ENCODE measurements around the gene EMILIN1.

EMILIN1 gene

GRCh38 chr2:27058210-27058609 lies 20.2 kb upstream of the EMILIN1 start:
- Histone ChIP-seq H3K27ac (ENCODE audit: low read length) (no peak overlapping the region), H3K9me3 (ENCODE audit: control insufficient read depth in 1 of 2, low read length in 2 of 2) (no peaks in the 10 kb centered on the region), H3K36me3 (ENCODE audit: control insufficient read depth in 1 of 2, insufficient read depth in 2 of 2, low read length in 2 of 2) (peaks cover 41 to 64% of the 10 kb centered on the region in 2 donors), H3K4me1 (ENCODE audit: control insufficient read depth in 1 of 2, insufficient read depth in 2 of 2, low read length in 2 of 2) (peaks cover 0 to 4% of the 10 kb centered on the region in 2 donors), H3K27me3 (ENCODE audit: low read depth, low read length) (no peaks in the 10 kb centered on the region), H3K4me3 (ENCODE audit: low read depth in 1 of 2, low read length in 2 of 2) (no peak overlapping the region)

- no peak overlapping the region for H3K27ac ChIP-seq (ENCODE audit: low read length)
- H3K4me3 ChIP-seq (ENCODE audit: low read depth in 1 of 2, low read length in 2 of 2): no peak overlapping the region
- peaks cover 34 to 54% of the 10 kb centered on the region in 2 donors for H3K36me3 ChIP-seq (ENCODE audit: control insufficient read depth in 1 of 2, insufficient read depth in 2 of 2, low read length in 2 of 2)
- no peaks in the 10 kb centered on the region for H3K27me3 ChIP-seq (ENCODE audit: low read depth, low read length)
- peaks cover 3 to 4% of the 10 kb centered on the region in 2 donors for H3K4me1 ChIP-seq (ENCODE audit: control insufficient read depth in 1 of 2, insufficient read depth in 2 of 2, low read length in 2 of 2)
- no peaks in the 10 kb centered on the region for H3K9me3 ChIP-seq (ENCODE audit: control insufficient read depth in 1 of 2, low read length in 2 of 2)
Measured at GRCh38 chr2:27059141-27059820, 19.1 kb upstream of the EMILIN1 start.

DNA sequence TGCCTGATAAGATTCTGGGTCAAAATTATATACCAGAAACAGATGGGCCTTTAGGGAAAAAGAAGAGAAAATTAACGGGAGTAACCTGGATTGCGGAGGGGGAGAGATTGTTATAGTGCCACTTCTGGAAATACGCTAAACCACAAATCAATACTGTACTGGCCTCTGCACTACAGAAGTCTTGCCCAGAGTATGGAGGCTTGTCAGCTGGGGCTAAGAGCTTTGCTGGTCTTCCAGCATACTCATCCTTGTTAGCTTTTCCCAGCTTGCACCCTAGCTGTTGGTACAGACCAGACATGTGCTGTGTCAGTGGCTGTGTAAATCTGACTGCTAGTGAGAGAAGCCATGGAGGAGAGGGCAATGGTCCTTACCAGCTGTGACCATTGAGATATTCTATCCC lies 18.1 kb upstream of the EMILIN1 start:
- no peaks in the 10 kb centered on the region for H3K27me3 ChIP-seq (ENCODE audit: low read depth, low read length)
- no peak overlapping the region for H3K27ac ChIP-seq (ENCODE audit: low read length)
- H3K4me1 ChIP-seq (ENCODE audit: control insufficient read depth in 1 of 2, insufficient read depth in 2 of 2, low read length in 2 of 2): peaks cover 3 to 4% of the 10 kb centered on the region in 2 donors
- no peak overlapping the region for H3K4me3 ChIP-seq (ENCODE audit: low read depth in 1 of 2, low read length in 2 of 2)
- H3K9me3 ChIP-seq (ENCODE audit: control insufficient read depth in 1 of 2, low read length in 2 of 2): no peaks in the 10 kb centered on the region
- peaks cover 25 to 48% of the 10 kb centered on the region in 2 donors for H3K36me3 ChIP-seq (ENCODE audit: control insufficient read depth in 1 of 2, insufficient read depth in 2 of 2, low read length in 2 of 2)

GRCh38 chr2:27065128-27065527 lies 13.3 kb upstream of the EMILIN1 start:
- Histone ChIP-seq H3K9me3 (ENCODE audit: control insufficient read depth in 1 of 2, low read length in 2 of 2) (no peaks in the 10 kb centered on the region), H3K36me3 (ENCODE audit: control insufficient read depth in 1 of 2, insufficient read depth in 2 of 2, low read length in 2 of 2) (peaks cover 18 to 33% of the 10 kb centered on the region in 2 donors), H3K27ac (ENCODE audit: low read length) (no peak overlapping the region), H3K4me1 (ENCODE audit: control insufficient read depth in 1 of 2, insufficient read depth in 2 of 2, low read length in 2 of 2) (peaks cover 11 to 27% of the 10 kb centered on the region in 2 donors), H3K27me3 (ENCODE audit: low read depth, low read length) (no peaks in the 10 kb centered on the region), H3K4me3 (ENCODE audit: low read depth in 1 of 2, low read length in 2 of 2) (no peak overlapping the region)

GRCh38 chr2:27067385-27067784 lies 11.0 kb upstream of the EMILIN1 start:
- Histone ChIP-seq H3K27ac (ENCODE audit: low read length) (no peak overlapping the region), H3K27me3 (ENCODE audit: low read depth, low read length) (no peaks in the 10 kb centered on the region), H3K4me1 (ENCODE audit: control insufficient read depth in 1 of 2, insufficient read depth in 2 of 2, low read length in 2 of 2) (peaks cover 15 to 37% of the 10 kb centered on the region in 2 donors), H3K4me3 (ENCODE audit: low read depth in 1 of 2, low read length in 2 of 2) (no peak overlapping the region), H3K36me3 (ENCODE audit: control insufficient read depth in 1 of 2, insufficient read depth in 2 of 2, low read length in 2 of 2) (peaks cover 18 to 29% of the 10 kb centered on the region in 2 donors), H3K9me3 (ENCODE audit: control insufficient read depth in 1 of 2, low read length in 2 of 2) (no peaks in the 10 kb centered on the region)

DNA sequence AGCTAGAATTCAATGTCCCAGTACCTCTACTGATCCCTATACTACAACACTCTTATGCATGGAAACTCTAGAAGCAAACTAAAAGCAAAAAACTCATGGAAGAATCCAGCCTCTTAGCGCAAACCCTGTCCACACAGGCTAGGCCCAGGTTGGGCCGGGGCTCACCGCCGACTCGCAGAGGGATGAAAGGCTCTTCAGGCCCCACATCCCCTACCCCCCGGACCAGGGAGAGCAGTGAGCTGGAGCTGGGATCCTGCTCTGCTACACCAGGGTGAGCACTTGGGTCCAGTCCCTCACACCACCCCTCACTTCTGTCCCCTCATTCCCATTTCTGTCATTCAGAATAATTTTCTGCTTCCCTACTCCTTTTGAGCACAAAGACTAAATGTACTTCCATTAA lies 9.0 kb upstream of the EMILIN1 start:
- Histone ChIP-seq H3K27me3 (ENCODE audit: low read depth, low read length) (no peaks in the 10 kb centered on the region), H3K9me3 (ENCODE audit: control insufficient read depth in 1 of 2, low read length in 2 of 2) (no peaks in the 10 kb centered on the region), H3K36me3 (ENCODE audit: control insufficient read depth in 1 of 2, insufficient read depth in 2 of 2, low read length in 2 of 2) (peaks cover 13 to 29% of the 10 kb centered on the region in 2 donors), H3K4me3 (ENCODE audit: low read depth in 1 of 2, low read length in 2 of 2) (no peak overlapping the region), H3K27ac (ENCODE audit: low read length) (no peak overlapping the region), H3K4me1 (ENCODE audit: control insufficient read depth in 1 of 2, insufficient read depth in 2 of 2, low read length in 2 of 2) (peaks cover 18 to 57% of the 10 kb centered on the region in 2 donors)

- Histone ChIP-seq H3K9me3 (ENCODE audit: control insufficient read depth in 1 of 2, low read length in 2 of 2) (no peaks in the 10 kb centered on the region), H3K27me3 (ENCODE audit: low read depth, low read length) (no peaks in the 10 kb centered on the region), H3K27ac (ENCODE audit: low read length) (peak overlapping the region; percentile 90), H3K4me3 (ENCODE audit: low read depth in 1 of 2, low read length in 2 of 2) (peak overlapping the region; percentile 97 to 98), H3K4me1 (ENCODE audit: control insufficient read depth in 1 of 2, insufficient read depth in 2 of 2, low read length in 2 of 2) (peaks cover 23 to 64% of the 10 kb centered on the region in 2 donors), H3K36me3 (ENCODE audit: control insufficient read depth in 1 of 2, insufficient read depth in 2 of 2, low read length in 2 of 2) (peaks cover 13 to 27% of the 10 kb centered on the region in 2 donors)
Measured at GRCh38 chr2:27069961-27070618, 8.3 kb upstream of the EMILIN1 start.

- H3K4me1 ChIP-seq (ENCODE audit: control insufficient read depth in 1 of 2, insufficient read depth in 2 of 2, low read length in 2 of 2): peaks cover 23 to 70% of the 10 kb centered on the region in 2 donors
- H3K27me3 ChIP-seq (ENCODE audit: low read depth, low read length): no peaks in the 10 kb centered on the region
- peak overlapping the region; percentile 97 to 98 for H3K4me3 ChIP-seq (ENCODE audit: low read depth in 1 of 2, low read length in 2 of 2)
- peak overlapping the region; percentile 90 for H3K27ac ChIP-seq (ENCODE audit: low read length)
- peaks cover 8 to 23% of the 10 kb centered on the region in 2 donors for H3K36me3 ChIP-seq (ENCODE audit: control insufficient read depth in 1 of 2, insufficient read depth in 2 of 2, low read length in 2 of 2)
- no peaks in the 10 kb centered on the region for H3K9me3 ChIP-seq (ENCODE audit: control insufficient read depth in 1 of 2, low read length in 2 of 2)
Measured at GRCh38 chr2:27070653-27071276, 7.7 kb upstream of the EMILIN1 start.

GRCh38 chr2:27071277-27071989 lies 7.0 kb upstream of the EMILIN1 start, which contains the start of gene OST4:
Gene OST4 (minus strand): TSS chr2:27071654.
- peaks cover 8 to 23% of the 10 kb centered on the region in 2 donors for H3K36me3 ChIP-seq (ENCODE audit: control insufficient read depth in 1 of 2, insufficient read depth in 2 of 2, low read length in 2 of 2)
- H3K4me3 ChIP-seq (ENCODE audit: low read depth in 1 of 2, low read length in 2 of 2): peak within 1 kb of the TSS; percentile 97 to 98
- peaks cover 23 to 73% of the 10 kb centered on the region in 2 donors for H3K4me1 ChIP-seq (ENCODE audit: control insufficient read depth in 1 of 2, insufficient read depth in 2 of 2, low read length in 2 of 2)
- no peaks in the 10 kb centered on the region for H3K9me3 ChIP-seq (ENCODE audit: control insufficient read depth in 1 of 2, low read length in 2 of 2)
- no peaks in the 10 kb centered on the region for H3K27me3 ChIP-seq (ENCODE audit: low read depth, low read length)
- H3K27ac ChIP-seq (ENCODE audit: low read length): peak within 1 kb of the TSS; percentile 90

DNA sequence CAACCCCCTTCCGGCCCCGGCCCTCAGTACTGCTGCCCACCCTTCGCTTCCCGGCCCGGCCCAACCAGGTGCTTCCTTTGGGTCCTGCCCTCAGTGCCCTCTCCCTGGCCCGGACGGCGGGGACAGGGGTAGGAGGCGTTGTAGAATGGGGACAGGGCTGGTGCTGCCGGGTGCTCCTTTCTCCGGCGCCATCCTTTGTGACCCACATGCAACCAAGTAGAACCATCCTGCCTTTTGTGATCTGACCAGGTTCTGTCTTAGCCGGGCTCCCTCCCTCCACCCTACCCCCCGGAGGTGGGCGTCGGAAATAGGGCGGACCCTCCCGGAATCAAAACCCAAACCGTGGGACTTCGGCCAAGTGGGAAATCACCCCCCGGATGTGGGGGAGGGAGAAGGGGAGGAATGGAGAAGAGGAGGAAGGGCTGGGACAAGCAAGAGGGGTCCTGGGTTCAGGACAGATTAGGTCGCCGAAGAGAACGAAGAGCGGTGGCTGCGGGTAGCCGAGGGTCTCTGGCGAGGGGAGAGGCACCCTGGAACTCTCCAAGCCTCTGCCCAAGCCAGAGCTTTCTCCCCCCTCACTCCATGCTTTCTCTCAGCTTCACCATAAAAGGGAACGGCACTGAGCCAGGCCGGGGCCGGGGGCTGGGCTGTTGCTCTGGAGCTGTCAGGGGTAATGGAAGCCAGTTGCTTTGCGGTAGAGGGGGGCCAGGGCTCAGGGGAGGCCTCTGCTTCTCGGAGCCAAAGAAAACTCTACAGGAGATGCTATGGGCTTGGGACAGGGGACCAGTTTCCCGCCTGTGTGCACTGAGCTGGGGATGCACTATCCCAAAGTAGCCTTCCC lies 6.2 kb upstream of the EMILIN1 start:
- Histone ChIP-seq H3K27ac (ENCODE audit: low read length) (peak overlapping the region; percentile 88), H3K4me1 (ENCODE audit: control insufficient read depth in 1 of 2, insufficient read depth in 2 of 2, low read length in 2 of 2) (peaks cover 23 to 77% of the 10 kb centered on the region in 2 donors), H3K36me3 (ENCODE audit: control insufficient read depth in 1 of 2, insufficient read depth in 2 of 2, low read length in 2 of 2) (peaks cover 8 to 23% of the 10 kb centered on the region in 2 donors), H3K9me3 (ENCODE audit: control insufficient read depth in 1 of 2, low read length in 2 of 2) (no peaks in the 10 kb centered on the region), H3K4me3 (ENCODE audit: low read depth in 1 of 2, low read length in 2 of 2) (peak overlapping the region; percentile 60 to 97), H3K27me3 (ENCODE audit: low read depth, low read length) (no peaks in the 10 kb centered on the region)

Data from muscle layer of duodenum (tissue), 2 donors.